ENCODE data around the gene SBNO1. TPM values are rescaled to one million over a fixed set of nuclear protein-coding genes. Genes with fewer than 3 reads are reported as not detected.
A peak's percentile ranks its signal among the peaks of the same experiment; 100 is the strongest.

SBNO1 gene
- total RNA-seq, 2 experiments from 2014 or later: 21.3 to 21.9 TPM

DNA sequence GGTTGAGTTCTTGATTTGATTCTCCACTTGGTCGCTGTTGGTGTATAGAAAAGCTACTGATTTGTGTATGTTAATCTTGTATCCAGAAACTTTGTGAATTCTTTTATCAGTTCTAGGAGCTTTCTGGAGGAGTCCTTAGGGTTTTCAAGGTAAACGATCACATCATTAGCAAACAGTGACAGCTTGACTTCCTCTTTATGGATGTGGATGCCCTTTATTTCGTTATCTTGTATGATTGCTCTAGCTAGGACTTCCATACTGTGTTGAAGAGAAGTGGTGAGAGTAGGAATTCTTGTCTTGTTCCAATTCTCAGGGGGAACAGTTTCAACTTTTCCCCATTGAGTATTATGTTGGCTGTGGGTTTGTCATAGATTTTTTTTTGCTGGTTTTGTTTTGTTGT is 119.0 kb downstream of the SBNO1 start:
- Mint-ChIP-seq H3K9me3 (no peaks in the 10 kb centered on the region), H3K4me3 (peak overlapping the region; percentile 37), H3K36me3 (ENCODE audit: low read depth) (peaks cover 58% of the 10 kb centered on the region), H3K27me3 (no peaks in the 10 kb centered on the region), H3K27ac (peak overlapping the region; percentile 70), H3K4me1 (ENCODE audit: low read depth) (peaks cover 73% of the 10 kb centered on the region)
- Histone ChIP-seq H3K9me3 (ENCODE audit: control insufficient read depth in 1 of 2, insufficient read depth in 1 of 2, low read length in 2 of 2) (no peaks in the 10 kb centered on the region), H3K36me3 (ENCODE audit: insufficient read depth, low read length) (peaks cover 14% of the 10 kb centered on the region), H3K27ac (ENCODE audit: low read depth in 1 of 2, low read length in 2 of 2) (no peak overlapping the region), H3K27me3 (ENCODE audit: control insufficient read depth in 1 of 2, insufficient read depth in 2 of 2, low read length in 2 of 2) (no peaks in the 10 kb centered on the region), H3K4me1 (ENCODE audit: insufficient read depth, low read length) (peaks cover 39% of the 10 kb centered on the region), H3K4me3 (ENCODE audit: low read length) (no peak overlapping the region)
- intact Hi-C loops (cut with DNase I, micrococcal nuclease): no loop called here
- ATAC-seq (ENCODE audit: poor library complexity) (no peak), DNase-seq (no peak)
- POLR2A ChIA-PET: interaction anchor here (0.7 to 1.1 kb wide), 2 partner anchors 13 to 23 kb away, joined by 3 to 4 read pairs; partner anchors contain the start of gene MPHOSPH9
- no peak for TF ChIP-seq CTCF (IDR thresholded peaks at IDR 0.05)
- CTCF ChIA-PET: no interaction called here

DNA sequence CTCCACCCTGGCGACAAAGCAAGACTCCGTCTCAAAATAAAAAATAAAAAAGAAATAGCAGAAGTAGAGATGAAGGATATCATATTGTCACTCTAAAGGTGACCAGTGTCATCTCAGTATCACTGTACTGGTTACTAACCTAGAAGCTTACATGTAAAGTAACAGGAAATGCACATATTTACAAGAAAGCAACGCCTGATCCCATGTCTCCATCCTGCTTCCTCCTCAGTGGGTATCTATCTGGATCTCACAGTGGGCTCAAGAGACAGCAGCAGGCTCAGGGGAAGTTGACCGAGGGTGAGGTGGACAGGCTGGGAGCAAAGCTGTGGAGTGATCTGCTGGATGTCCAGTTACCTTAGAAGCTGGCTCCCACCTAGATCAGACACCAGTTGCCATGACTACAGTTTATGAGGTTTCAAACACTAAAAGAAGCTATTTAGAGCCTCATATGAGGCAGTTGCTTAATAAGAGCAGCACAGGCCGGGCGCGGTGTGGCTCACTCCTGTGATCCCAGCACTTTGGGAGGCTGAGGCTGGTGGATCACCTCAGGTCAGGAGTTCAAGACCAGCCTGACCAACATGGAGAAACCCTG is 120.9 kb downstream of the SBNO1 start:
- no peak overlapping the region for H3K4me3 ChIP-seq (ENCODE audit: low read length)
- no peak overlapping the region for H3K27ac ChIP-seq (ENCODE audit: low read depth in 1 of 2, low read length in 2 of 2)
- no peaks in the 10 kb centered on the region for H3K9me3 ChIP-seq (ENCODE audit: control insufficient read depth in 1 of 2, insufficient read depth in 1 of 2, low read length in 2 of 2)
- TF ChIP-seq CTCF (IDR thresholded peaks at IDR 0.05): no peak
- intact Hi-C loops (cut with DNase I, micrococcal nuclease): no loop called here
- no peak for DNase-seq
- no peak for ATAC-seq (ENCODE audit: poor library complexity)
- Mint-ChIP-seq H3K9me3 (no peaks in the 10 kb centered on the region), H3K27ac (peak overlapping the region; percentile 79), H3K36me3 (ENCODE audit: low read depth) (peaks cover 53% of the 10 kb centered on the region), H3K4me1 (ENCODE audit: low read depth) (peaks cover 67% of the 10 kb centered on the region), H3K4me3 (no peak overlapping the region), H3K27me3 (no peaks in the 10 kb centered on the region)
- ChIA-PET POLR2A (interaction anchor here (0.6 to 4.7 kb wide), 4 partner anchors 11 to 47 kb away, joined by 3 to 65 read pairs (median 3); partner anchors contain the start of genes MPHOSPH9 and MTRFR), CTCF (interaction anchor here (0.6 to 1.0 kb wide), 2 partner anchors 11 to 71 kb away, joined by 3 to 4 read pairs; partner anchors contain the start of genes MPHOSPH9 and MTRFR)
- H3K27me3 ChIP-seq (ENCODE audit: control insufficient read depth in 1 of 2, insufficient read depth in 2 of 2, low read length in 2 of 2): no peaks in the 10 kb centered on the region
- peaks cover 29% of the 10 kb centered on the region for H3K4me1 ChIP-seq (ENCODE audit: insufficient read depth, low read length)
- peaks cover 8% of the 10 kb centered on the region for H3K36me3 ChIP-seq (ENCODE audit: insufficient read depth, low read length)

DNA sequence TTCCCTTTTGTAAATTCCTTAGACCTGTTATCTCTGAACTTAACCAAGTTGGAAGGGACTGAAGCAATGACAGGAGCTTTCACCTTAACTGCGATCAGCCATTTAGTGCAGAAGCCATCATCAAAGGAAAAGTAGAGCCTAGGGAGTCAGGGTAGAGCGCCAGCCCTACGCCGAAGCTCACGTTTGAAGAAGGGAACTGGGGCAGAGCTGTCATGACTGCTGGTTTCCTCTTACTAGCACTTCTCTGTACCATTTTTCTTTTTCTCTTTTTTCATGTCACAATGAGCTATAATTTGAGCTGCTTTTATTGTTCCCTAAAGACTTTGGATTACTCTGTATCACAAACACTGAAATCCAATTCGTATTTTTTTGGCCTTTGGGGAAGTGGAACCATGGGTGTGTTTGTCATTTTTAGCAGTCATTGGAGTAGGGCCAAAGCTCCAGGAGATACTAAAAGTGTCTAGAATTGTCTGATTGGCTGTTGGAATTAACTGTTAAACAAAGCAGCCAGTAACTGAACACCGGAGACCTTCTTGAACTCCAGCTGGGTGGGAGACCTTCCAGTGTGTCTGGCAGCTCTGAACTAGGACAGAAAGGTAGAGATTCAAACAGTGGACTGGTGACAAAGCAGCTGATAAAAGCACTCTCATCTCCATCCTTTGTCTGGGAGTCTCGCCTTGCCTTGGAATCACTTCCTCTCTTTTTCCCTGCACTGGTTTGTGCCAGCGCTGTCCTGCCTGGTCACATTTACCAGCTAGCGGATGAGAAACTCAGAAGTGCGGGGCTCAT is 122.3 kb downstream of the SBNO1 start:
- peak overlapping the region; percentile 84 for H3K27ac Mint-ChIP-seq
- DNase-seq (peak in 5 of 14 experiments; percentile 13 to 55 (median 46)), ATAC-seq (ENCODE audit: poor library complexity) (peak; percentile 71)
- CTCF ChIA-PET: interaction anchor here (0.8 to 1.0 kb wide), 2 partner anchors 14 to 167 kb away, joined by 3 read pairs; no protein-coding TSS in a partner anchor
- peaks cover 53% of the 10 kb centered on the region for H3K36me3 Mint-ChIP-seq (ENCODE audit: low read depth)
- no peaks in the 10 kb centered on the region for H3K27me3 Mint-ChIP-seq
- POLR2A ChIA-PET: interaction anchor here (0.6 to 4.7 kb wide), 6 partner anchors 10 to 200 kb away, joined by 3 to 65 read pairs (median 3); partner anchors contain the start of genes MPHOSPH9 and MTRFR
- no peaks in the 10 kb centered on the region for H3K27me3 ChIP-seq (ENCODE audit: control insufficient read depth in 1 of 2, insufficient read depth in 2 of 2, low read length in 2 of 2)
- peaks cover 67% of the 10 kb centered on the region for H3K4me1 Mint-ChIP-seq (ENCODE audit: low read depth)
- H3K4me1 ChIP-seq (ENCODE audit: insufficient read depth, low read length): peaks cover 39% of the 10 kb centered on the region
- no peaks in the 10 kb centered on the region for H3K9me3 Mint-ChIP-seq
- peak overlapping the region; percentile 27 for H3K4me3 Mint-ChIP-seq
- no peaks in the 10 kb centered on the region for H3K9me3 ChIP-seq (ENCODE audit: control insufficient read depth in 1 of 2, insufficient read depth in 1 of 2, low read length in 2 of 2)
- no peak for TF ChIP-seq CTCF (IDR thresholded peaks at IDR 0.05)
- peaks cover 6% of the 10 kb centered on the region for H3K36me3 ChIP-seq (ENCODE audit: insufficient read depth, low read length)
- intact Hi-C loops (cut with DNase I, micrococcal nuclease): no loop called here
- H3K4me3 ChIP-seq (ENCODE audit: low read length): no peak overlapping the region
- peak overlapping the region in 1 of 2 donors; percentile 29 for H3K27ac ChIP-seq (ENCODE audit: low read depth in 1 of 2, low read length in 2 of 2)

Other genes with a start within 250 kb of the SBNO1 start
- 10 to 100 TPM; 37.3 to 38.3 TPM for gene PITPNM2, start 213.8 kb downstream of the SBNO1 start, total RNA-seq
- gene MPHOSPH9, start 131.7 kb downstream of the SBNO1 start, total RNA-seq: 10 to 100 TPM; 80.9 to 84.5 TPM
- 10 to 100 TPM; 43.2 to 44.5 TPM for gene MTRFR, start 131.4 kb downstream of the SBNO1 start, total RNA-seq
- 1 to 10 TPM; 2.9 to 3.5 TPM for gene CDK2AP1, start 93.0 kb downstream of the SBNO1 start, total RNA-seq
- gene KMT5A, start 19.3 kb upstream of the SBNO1 start, total RNA-seq: 10 to 100 TPM; 28.3 to 30.9 TPM
- gene RILPL2, start 71.8 kb upstream of the SBNO1 start, total RNA-seq: 1 to 10 TPM; 4.9 to 5.5 TPM
- gene SNRNP35, start 93.3 kb upstream of the SBNO1 start, total RNA-seq: 10 to 100 TPM; 26.2 to 28.6 TPM
- gene RILPL1, start 168.9 kb upstream of the SBNO1 start, total RNA-seq: 1 to 10 TPM; 3.3 to 3.4 TPM
- gene TMED2, start 219.7 kb upstream of the SBNO1 start, total RNA-seq: 10 to 100 TPM; 90.8 to 94.8 TPM
- 10 to 100 TPM; 33.3 to 37.1 TPM for gene DDX55, start 237.3 kb upstream of the SBNO1 start, total RNA-seq